Testis (tissue), 3 donors: ENCODE data around the gene KL. TPM values are rescaled to one million over a fixed set of nuclear protein-coding genes. Genes with fewer than 3 reads are reported as not detected.
A peak's percentile ranks its signal among the peaks of the same experiment; 100 is the strongest.

Experiments used
- DNase-seq: peaks from one replicate; pipeline ENCODE4 v3.0.0-alpha.2; 2019
- H3K27ac ChIP-seq, 2 donors: fragments of 200-600 bp; sonication (generic); one replicate each; pipeline ENCODE4 v1.5.1; 2019
- H3K27me3 ChIP-seq: fragments of 200-600 bp; sonication (generic); one replicate; pipeline ENCODE4 v1.5.1; 2019
- H3K36me3 ChIP-seq: fragments of 200-600 bp; sonication (generic); one replicate; pipeline ENCODE4 v1.5.1; 2017; ENCODE audit warnings: low read depth; ENCODE audit errors: missing control alignments
- H3K4me1 ChIP-seq: fragments of 200-600 bp; sonication (generic); one replicate; pipeline ENCODE4 v1.5.1; 2019
- H3K4me3 ChIP-seq, 2 donors: fragments of 200-600 bp; sonication (generic); one replicate each; pipeline ENCODE4 v1.5.1; 2017 to 2019
- H3K9me3 ChIP-seq: fragments of 200-600 bp; sonication (generic); one replicate; pipeline ENCODE4 v1.5.1; 2017
- CTCF ChIP-seq, 3 experiments: fragments of 450-650 bp in 2 of 3; fragments of 200-600 bp in 1 of 3; sonication (generic) in 1 of 3; IDR thresholded peaks; one replicate each; pipeline ENCODE4 v1.5.1; 2016 to 2019; ENCODE audit warnings: antibody characterized with exemption in 3 of 3, mild to moderate bottlenecking in 2 of 3, moderate library complexity in 1 of 3
- POLR2A ChIP-seq: fragments of 450-650 bp; IDR thresholded peaks from one replicate; pipeline ENCODE4 v1.6.1; 2017; ENCODE audit warnings: antibody characterized with exemption, mild to moderate bottlenecking, moderate library complexity
- WGBS, 2 donors: methylation state at CpG; one replicate each; pipeline ENCODE4 v1.1.5; 2018; 5-methylcytosine and 5-hydroxymethylcytosine counted together
- intact Hi-C: fragments of 100-400 bp; cut with DNase I; formaldehyde crosslinking; loops from one replicate; pipeline ENCODE4 v1.15.1; 2023; ENCODE audit warnings: low total_unique reads
- polyA plus RNA-seq: library from polyadenylated mRNA; stranded (reverse); fragments of 350-450 nt; fragmentation: Illumina TruSeq; extraction: RNeasy Lipid Tissue Mini Kit (QIAGEN cat#74804); gene quantifications from one replicate; pipeline ENCODE4 v1.2.3, GENCODE V29; 2014; ENCODE audit warnings: low read depth, low replicate concordance; ENCODE audit not compliant: insufficient read depth
- total RNA-seq, 2 donors: library from RNA; depleted of rRNA; stranded (reverse); fragments of >200 nt; gene quantifications; one replicate each; pipeline ENCODE4 v1.2.3, GENCODE V29; 2016

The KL gene
- total and polyA plus RNA-seq, 3 donors from 2014 or later, result 0.81 to 1.6 (median 1.1) TPM

- intact Hi-C loops, result no loop called here
- Histone ChIP-seq H3K27ac (no peak overlapping the region), H3K4me1 (peaks cover 8% of the 10 kb centered on the region), H3K4me3 (no peak overlapping the region), H3K9me3 (no peaks in the 10 kb centered on the region), H3K36me3 (no peaks in the 10 kb centered on the region), H3K27me3 (no peaks in the 10 kb centered on the region)
- no peak for DNase-seq
- TF ChIP-seq POLR2A (no peak), CTCF (IDR thresholded peaks at IDR 0.05) (no peak)
- WGBS, 2 donors, result 91 to 94% methylated on average over 12 to 15 of the region's 15 CpGs
Measured at GRCh38 chr13:33060815-33061214, 44.6 kb downstream of the KL start.

DNA sequence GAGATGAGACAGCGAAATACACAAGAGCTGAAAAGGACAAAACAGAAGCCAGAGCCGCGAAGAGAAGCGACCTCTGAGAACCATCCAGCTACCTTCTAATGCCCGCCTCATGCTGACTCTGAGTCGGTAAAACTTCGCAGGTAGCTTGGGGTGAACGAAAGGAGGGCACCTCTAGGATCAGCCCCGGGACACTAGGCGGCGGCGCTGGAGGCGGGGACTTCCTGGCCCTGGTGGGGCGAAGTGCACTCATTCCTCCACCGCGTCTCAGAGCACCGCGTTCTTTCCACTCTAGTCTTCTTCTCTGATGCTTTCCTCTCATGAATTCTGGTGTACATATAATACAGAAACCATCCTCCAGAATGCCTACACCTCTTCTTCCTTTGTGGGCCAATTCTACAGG lies 50.1 kb downstream of the KL start:
- H3K27me3 ChIP-seq, result no peaks in the 10 kb centered on the region
- 75 to 80% methylated on average over 18 of the region's 18 CpGs for WGBS, 2 donors
- H3K9me3 ChIP-seq, result no peaks in the 10 kb centered on the region
- no peak overlapping the region for H3K27ac ChIP-seq
- no peaks in the 10 kb centered on the region for H3K4me1 ChIP-seq
- TF ChIP-seq POLR2A (no peak), CTCF (IDR thresholded peaks at IDR 0.05) (no peak)
- intact Hi-C loops, result no loop called here
- no peak for DNase-seq
- H3K4me3 ChIP-seq, result peak overlapping the region in 1 of 2 donors; percentile 27
- no peaks in the 10 kb centered on the region for H3K36me3 ChIP-seq

GRCh38 chr13:33069365-33069764 lies 53.1 kb downstream of the KL start:
- Histone ChIP-seq H3K4me3 (no peak overlapping the region), H3K27ac (no peak overlapping the region)
- 62% methylated on average over 2 of the region's 2 CpGs for WGBS, 2 donors

DNA sequence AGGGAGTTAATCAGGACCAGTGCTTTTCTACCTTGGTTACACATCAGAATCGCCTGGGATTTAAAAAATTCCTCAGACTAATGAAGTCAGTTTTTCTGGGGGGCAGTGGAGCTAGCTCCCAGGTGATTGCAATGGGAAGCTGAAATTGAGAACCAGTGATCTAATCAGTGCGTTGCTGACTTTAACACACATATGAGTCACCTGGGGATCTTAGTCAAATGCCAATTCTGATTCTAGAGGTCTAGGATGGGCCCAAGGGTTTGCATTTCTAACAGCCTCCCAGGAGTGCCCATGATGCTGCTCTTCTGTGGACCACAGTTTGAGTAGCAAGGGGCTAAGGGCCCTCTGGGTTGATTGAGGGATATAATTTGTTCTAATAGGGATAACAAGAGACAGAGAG lies 54.5 kb downstream of the KL start:
- no peaks in the 10 kb centered on the region for H3K9me3 ChIP-seq
- DNase-seq, result no peak
- no peaks in the 10 kb centered on the region for H3K27me3 ChIP-seq
- intact Hi-C loops, result no loop called here
- no peak overlapping the region for H3K4me3 ChIP-seq
- H3K36me3 ChIP-seq, result no peaks in the 10 kb centered on the region
- H3K27ac ChIP-seq, result no peak overlapping the region
- 70 to 74% methylated on average over 2 of the region's 2 CpGs for WGBS, 2 donors
- H3K4me1 ChIP-seq, result no peaks in the 10 kb centered on the region
- no peak for TF ChIP-seq POLR2A
- no peak for TF ChIP-seq CTCF (IDR thresholded peaks at IDR 0.05)

More at GRCh38 chr13:33069365-33069764, 53.1 kb downstream of the KL start:
- Histone ChIP-seq H3K27me3 (no peaks in the 10 kb centered on the region), H3K9me3 (no peaks in the 10 kb centered on the region), H3K4me1 (no peaks in the 10 kb centered on the region), H3K36me3 (no peaks in the 10 kb centered on the region)
- DNase-seq, result no peak
- intact Hi-C loops, result no loop called here
- no peak for TF ChIP-seq POLR2A
- TF ChIP-seq CTCF (IDR thresholded peaks at IDR 0.05), result peak in 1 of 3 experiments; percentile 32

- Histone ChIP-seq H3K27ac (no peak overlapping the region), H3K27me3 (no peaks in the 10 kb centered on the region), H3K36me3 (no peaks in the 10 kb centered on the region), H3K9me3 (no peaks in the 10 kb centered on the region), H3K4me1 (no peaks in the 10 kb centered on the region), H3K4me3 (no peak overlapping the region)
- no peak for DNase-seq
- 93% methylated on average over 2 of the region's 2 CpGs for WGBS, 2 donors
- TF ChIP-seq POLR2A (no peak), CTCF (IDR thresholded peaks at IDR 0.05) (no peak)
- intact Hi-C loops, result no loop called here
Measured at GRCh38 chr13:33072282-33072681, 56.1 kb downstream of the KL start.
